Measurements from ENCODE around the gene FBH1.
A peak's percentile ranks its signal among the peaks of the same experiment; 100 is the strongest.
"Not testable (repeated sequence)": the region's sequence is repeated elsewhere in the genome, so short reads cannot be mapped to it uniquely, and the experiment has no call there.

The FBH1 gene

GRCh38 chr10:5942474-5942873 lies 52.4 kb downstream of the FBH1 start:
- no peak for DNase-seq

- DNase-seq, result no peak
These were observed 53.5 kb downstream of the FBH1 start for GRCh38 chr10:5943536-5943935.

GRCh38 chr10:5944389-5945189 lies 54.5 kb downstream of the FBH1 start:
- no peak for DNase-seq

- DNase-seq, result no peak
These were observed 55.1 kb downstream of the FBH1 start for GRCh38 chr10:5945190-5945509.

- no peak for DNase-seq
These were observed 55.7 kb downstream of the FBH1 start for GRCh38 chr10:5945561-5946418.

- DNase-seq, result not testable (repeated sequence)
These were observed 56.4 kb downstream of the FBH1 start for GRCh38 chr10:5946419-5946775.

GRCh38 chr10:5946786-5947185 lies 56.7 kb downstream of the FBH1 start:
- DNase-seq, result no peak

GRCh38 chr10:5947471-5948207 lies 57.6 kb downstream of the FBH1 start:
- no peak for DNase-seq

GRCh38 chr10:5948208-5948585 lies 58.2 kb downstream of the FBH1 start:
- no peak for DNase-seq

GRCh38 chr10:5949009-5949759 lies 59.1 kb downstream of the FBH1 start:
- peak; percentile 11 for DNase-seq

- DNase-seq, result no peak
These were observed 61.2 kb downstream of the FBH1 start for GRCh38 chr10:5951167-5951711.

- no peak for DNase-seq
These were observed 61.8 kb downstream of the FBH1 start for GRCh38 chr10:5951721-5952407.

- no peak for DNase-seq
These were observed 62.8 kb downstream of the FBH1 start for GRCh38 chr10:5952731-5953385.

- no peak for DNase-seq
These were observed 63.6 kb downstream of the FBH1 start for GRCh38 chr10:5953676-5954075.

- no peak for DNase-seq
These were observed 66.3 kb downstream of the FBH1 start for GRCh38 chr10:5956146-5956936.

- DNase-seq, result no peak
These were observed 68.0 kb downstream of the FBH1 start for GRCh38 chr10:5958077-5958476.

- DNase-seq, result no peak
These were observed 68.6 kb downstream of the FBH1 start for GRCh38 chr10:5958675-5959074.

GRCh38 chr10:5959142-5959541 lies 69.1 kb downstream of the FBH1 start:
- DNase-seq, result no peak

GRCh38 chr10:5959581-5960069 lies 69.6 kb downstream of the FBH1 start:
- DNase-seq, result no peak

Data from NCI-H1092 treated with DMSO at 0.1 percent for 48 hours (cell line).